ENCODE data around the gene TMEM9. TPM values are rescaled to one million over a fixed set of nuclear protein-coding genes. Genes with fewer than 3 reads are reported as not detected.

The TMEM9 gene
- total RNA-seq, result 52.9 TPM

DNA sequence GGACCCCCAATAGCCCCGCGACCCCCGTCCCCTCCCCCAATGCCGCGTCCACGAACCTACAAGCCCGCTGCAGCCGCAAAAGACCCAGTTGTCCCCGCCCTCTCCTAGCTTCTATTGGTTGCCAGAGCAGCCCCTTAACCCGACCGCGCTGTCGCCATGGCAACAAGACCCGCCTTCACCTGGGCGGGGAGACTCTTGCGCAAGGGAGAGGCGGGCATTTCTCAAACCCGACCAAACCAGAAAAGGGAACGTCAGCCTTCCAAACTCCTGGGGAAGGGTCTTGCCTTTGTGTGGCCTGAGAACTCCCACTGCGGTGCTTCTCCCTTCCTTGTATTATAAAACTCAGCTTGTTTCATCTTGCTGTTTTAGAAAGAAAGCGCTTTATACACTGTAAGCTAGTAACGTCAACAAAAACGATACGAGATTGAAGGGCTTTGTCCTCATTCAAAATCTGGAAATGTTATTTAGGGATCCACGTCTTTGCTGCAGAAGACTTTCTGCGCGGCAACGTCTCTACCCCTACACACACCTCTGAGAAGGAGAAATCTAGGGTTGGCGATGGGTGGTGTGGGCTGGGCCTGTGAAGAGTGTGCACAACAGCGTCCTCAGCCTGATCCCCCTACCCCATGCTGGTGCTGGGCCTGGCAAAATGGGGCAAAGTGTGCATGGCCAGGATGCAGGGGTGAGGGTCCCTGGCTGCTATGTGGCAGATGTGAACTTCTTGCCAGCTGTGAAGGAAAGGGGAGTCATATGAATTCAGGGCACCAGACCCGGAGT lies at the start of gene TMEM9:
Gene TMEM9 (minus strand): TSS at position 86 of the 777 bp plus-strand sequence. CDS start 551 bp downstream, outside the sequence.

DNA sequence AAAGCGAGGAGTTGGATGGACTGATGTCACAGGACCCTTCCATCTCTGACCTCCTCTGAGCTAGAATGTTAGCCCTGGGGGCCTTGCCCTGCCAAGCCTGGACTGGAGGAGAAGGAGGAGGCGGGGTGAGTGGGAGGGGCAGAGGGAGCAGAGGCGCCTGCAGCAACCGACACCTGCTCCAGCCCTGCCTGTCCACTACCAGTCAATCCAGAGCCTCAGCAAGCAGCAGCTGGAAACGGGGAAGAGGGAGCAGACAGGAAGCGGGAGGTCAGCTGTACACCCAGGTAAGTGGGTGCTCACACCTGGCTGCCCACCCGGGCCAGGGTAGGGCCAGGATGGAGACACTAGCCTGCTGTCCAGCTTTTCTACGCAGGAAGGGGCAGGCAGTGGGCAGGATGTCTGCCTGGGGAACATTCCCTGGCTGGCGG lies 36.4 kb upstream of the TMEM9 start, which contains the start of gene IGFN1:
Gene IGFN1 (plus strand): TSS at position 201 of the 428 bp plus-strand sequence. CDS start 2,470 bp downstream, outside the sequence.

GRCh38 chr1:201126832-201127754 lies 27.2 kb downstream of the TMEM9 start, which contains the start of gene ASCL5:
Gene ASCL5 (minus strand): TSS chr1:201127184. CDS start chr1:201115372, 11,812 bp downstream.

GRCh38 chr1:201112173-201112731 lies 42.0 kb downstream of the TMEM9 start, which contains the start of gene CACNA1S:
Gene CACNA1S (minus strand): TSS chr1:201112426. CDS start chr1:201112339, 87 bp downstream.

Other genes with a start within 250 kb of the TMEM9 start
- gene KIF21B, start 130.8 kb downstream of the TMEM9 start, total RNA-seq, result 271 TPM
- not detected for gene CACNA1S, start 42.0 kb downstream of the TMEM9 start, total RNA-seq
- not detected for gene ASCL5, start 27.3 kb downstream of the TMEM9 start, total RNA-seq
- gene IGFN1, start 36.4 kb upstream of the TMEM9 start, total RNA-seq, result not detected
- not detected for gene PKP1, start 129.0 kb upstream of the TMEM9 start, total RNA-seq
- not detected for gene TNNT2, start 223.2 kb upstream of the TMEM9 start, total RNA-seq
- not detected for gene LAD1, start 244.8 kb upstream of the TMEM9 start, total RNA-seq

All from parietal lobe (tissue), 1 donor.